NCI-H2171 treated with DMSO at 0.1 percent for 48 hours (cell line): ENCODE data around the gene SRPK3.
A peak's percentile ranks its signal among the peaks of the same experiment; 100 is the strongest.
"Not testable (repeated sequence)": the region's sequence is repeated elsewhere in the genome, so short reads cannot be mapped to it uniquely, and the experiment has no call there.

Experiments used
- DNase-seq: peaks from one replicate; lab custom pipeline; 2025; lab: John Stamatoyannopoulos, UW

Gene SRPK3

GRCh38 chrX:153745067-153745433, 35.8 kb upstream of the SRPK3 start:
- peak; percentile 31 for DNase-seq

- no peak for DNase-seq
Measured at GRCh38 chrX:153746359-153746758, 34.5 kb upstream of the SRPK3 start.

- DNase-seq = not testable (repeated sequence)
Measured at GRCh38 chrX:153746991-153747390, 33.9 kb upstream of the SRPK3 start.

- DNase-seq = not testable (repeated sequence)
Measured at GRCh38 chrX:153749017-153749416, 31.8 kb upstream of the SRPK3 start.

GRCh38 chrX:153750127-153750774, 30.6 kb upstream of the SRPK3 start:
- DNase-seq = peak; percentile 75

- DNase-seq = no peak
Measured at GRCh38 chrX:153755136-153755535, 25.7 kb upstream of the SRPK3 start.

- no peak for DNase-seq
Measured at GRCh38 chrX:153761863-153762262, 19.0 kb upstream of the SRPK3 start.

GRCh38 chrX:153762626-153763173, 18.1 kb upstream of the SRPK3 start:
- DNase-seq = no peak

- no peak for DNase-seq
Measured at GRCh38 chrX:153763298-153763932, 17.4 kb upstream of the SRPK3 start.

- DNase-seq = peak; percentile 71
Measured at GRCh38 chrX:153763989-153764755, 16.7 kb upstream of the SRPK3 start, which contains the start of gene PLXNB3. PLXNB3 (plus strand) TSS chrX:153764249; CDS start chrX:153765536, 1,287 bp downstream.

GRCh38 chrX:153764786-153765137, 16.1 kb upstream of the SRPK3 start:
- no peak for DNase-seq

GRCh38 chrX:153765138-153766079, 15.4 kb upstream of the SRPK3 start:
- DNase-seq = no peak

- DNase-seq = peak; percentile 20
Measured at GRCh38 chrX:153766098-153766817, 14.6 kb upstream of the SRPK3 start.

- no peak for DNase-seq
Measured at GRCh38 chrX:153766871-153767673, 13.8 kb upstream of the SRPK3 start.

GRCh38 chrX:153767674-153768055, 13.2 kb upstream of the SRPK3 start:
- no peak for DNase-seq

- no peak for DNase-seq
Measured at GRCh38 chrX:153768311-153769157, 12.3 kb upstream of the SRPK3 start.

- no peak for DNase-seq
Measured at GRCh38 chrX:153769158-153769864, 11.5 kb upstream of the SRPK3 start.

- DNase-seq = no peak
Measured at GRCh38 chrX:153769865-153770600, 10.8 kb upstream of the SRPK3 start.
